Left renal cortex interstitium (tissue), 4 donors: ENCODE results near the gene SBF2. TPM values are rescaled to one million over a fixed set of nuclear protein-coding genes. Genes with fewer than 3 reads are reported as not detected.
A peak's percentile ranks its signal among the peaks of the same experiment; 100 is the strongest.
"Not testable (repeated sequence)": the region's sequence is repeated elsewhere in the genome, so short reads cannot be mapped to it uniquely, and the experiment has no call there.

Source experiments
- DNase-seq, 4 donors: peaks; one replicate each; pipeline ENCODE4 v3.0.0-alpha.2; 2013; ENCODE audit warnings: low read depth in 4 of 4, low spot score in 2 of 4, missing footprints in 1 of 4
- polyA plus RNA-seq, 4 donors: library from polyadenylated mRNA; unstranded; fragments of 120-200 nt; gene quantifications; one replicate each; pipeline ENCODE4 v1.2.1, GENCODE V29; 2013; ENCODE audit not compliant: insufficient read length in 4 of 4

SBF2 gene
- polyA plus RNA-seq, 4 donors: 41.7 to 58.7 (median 52.8) TPM

DNA sequence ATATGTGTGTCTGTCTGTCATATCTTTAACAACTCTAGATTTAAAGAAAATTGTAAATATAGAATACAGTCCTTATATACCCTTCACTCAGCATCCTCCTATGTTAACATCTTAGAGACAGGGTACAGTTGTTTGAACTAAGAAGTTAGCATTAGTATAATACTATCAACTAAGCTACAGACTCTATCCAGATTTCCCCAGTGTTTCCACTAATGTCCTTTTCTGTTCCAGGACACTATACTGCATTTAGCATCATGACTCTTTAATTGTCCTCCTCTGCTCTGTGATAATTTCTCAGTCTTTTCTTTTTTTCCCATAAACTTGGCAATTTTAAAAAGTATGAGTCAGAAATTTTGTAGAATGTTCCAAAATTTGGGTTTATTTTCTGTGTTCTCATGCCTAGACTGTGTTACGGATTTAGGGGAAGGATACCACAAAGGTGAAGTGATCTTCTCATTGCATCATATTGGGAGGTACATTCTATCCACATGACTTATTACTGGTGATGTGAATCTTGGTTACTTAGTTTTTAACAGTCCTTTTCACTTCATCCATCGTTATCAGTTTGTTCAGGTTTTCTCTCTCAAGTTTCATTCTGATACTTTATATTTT, 168.4 kb downstream of the SBF2 start:
- DNase-seq: no peak

DNA sequence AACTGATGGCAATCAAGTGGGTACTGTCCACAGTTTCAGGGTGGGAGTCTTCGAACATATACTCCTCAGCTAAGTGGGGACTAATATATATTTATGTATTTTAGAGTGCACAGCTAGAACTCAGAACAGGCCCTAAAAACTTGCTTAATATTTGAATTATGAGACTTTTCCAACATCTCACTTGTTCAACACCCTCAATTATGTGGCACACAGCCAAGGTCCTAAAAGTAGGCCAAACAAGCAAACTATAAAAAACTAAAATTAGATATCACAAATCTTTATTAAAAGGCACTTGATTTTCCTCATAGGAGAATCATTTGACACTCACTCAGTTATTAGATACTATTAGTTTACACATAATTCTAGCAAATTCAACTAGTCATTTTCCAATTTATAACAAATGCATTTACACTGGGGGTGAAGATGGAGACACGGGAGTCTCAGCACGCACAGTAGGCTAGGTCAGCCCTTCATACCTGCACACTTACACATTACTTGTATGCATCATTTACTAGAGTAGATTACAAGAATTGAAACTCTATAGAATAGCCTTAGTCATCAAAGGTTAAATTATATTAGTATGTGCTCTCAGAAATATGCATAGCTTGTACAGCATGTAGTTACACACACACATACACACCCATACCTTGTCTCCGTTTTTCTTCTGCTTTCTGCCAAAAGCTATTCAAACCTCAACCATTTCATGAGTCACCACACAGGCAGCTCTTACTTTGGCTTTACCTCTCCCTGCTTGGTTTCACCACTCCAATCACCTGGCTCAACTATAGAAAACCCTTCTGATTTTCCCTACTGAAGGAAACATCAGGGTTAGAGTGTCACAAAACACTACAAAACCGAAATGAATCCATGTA, 171.5 kb downstream of the SBF2 start:
- no peak for DNase-seq

DNA sequence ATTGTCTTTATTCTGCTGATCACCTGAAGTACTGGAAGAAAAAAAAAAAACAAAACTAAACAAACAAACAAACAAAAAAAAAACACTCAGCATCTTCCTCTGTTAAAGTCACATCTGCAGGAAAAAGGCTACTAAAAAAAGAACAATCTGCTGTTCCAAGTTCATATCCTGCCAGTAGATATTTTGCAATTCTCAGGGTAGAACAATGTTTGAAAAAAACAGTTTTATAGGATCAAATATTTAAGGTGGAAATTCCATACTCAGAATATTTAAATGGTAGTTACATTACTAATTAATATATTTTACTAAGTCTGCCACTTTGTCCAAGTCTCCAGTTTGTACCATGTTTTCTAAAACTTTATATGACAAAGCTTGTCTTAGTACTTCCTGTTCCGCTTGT, 175.2 kb downstream of the SBF2 start:
- no peak for DNase-seq

DNA sequence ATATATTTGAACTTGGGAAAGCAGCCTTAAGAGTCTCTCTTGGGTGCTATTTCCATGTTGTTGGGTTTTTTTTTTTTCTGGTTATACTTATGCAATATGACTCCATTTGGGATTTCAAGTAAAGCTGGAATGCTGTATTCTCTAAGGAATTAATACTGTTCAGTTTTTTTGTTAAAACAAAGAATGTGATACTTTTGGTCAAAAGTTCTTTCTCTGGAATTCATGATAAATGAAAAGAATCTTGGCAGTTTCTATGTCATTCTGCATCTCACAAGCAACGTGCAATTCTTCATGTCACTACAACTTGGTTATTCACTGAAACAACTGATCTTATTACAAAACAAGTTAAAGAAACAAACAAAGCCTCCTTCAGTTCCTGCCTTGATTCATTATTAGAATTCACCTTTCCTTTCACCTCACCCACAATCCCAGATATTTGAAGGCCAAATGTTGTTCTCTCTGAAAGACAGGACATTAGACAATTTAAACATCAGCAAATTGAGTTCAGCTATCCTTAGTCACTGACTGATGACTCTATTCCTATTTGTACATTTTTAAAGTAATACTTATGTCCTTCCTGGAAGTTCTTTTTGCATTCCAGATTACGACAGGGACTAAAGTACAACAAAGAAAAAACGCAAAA, 176.2 kb downstream of the SBF2 start:
- no peak for DNase-seq

DNA sequence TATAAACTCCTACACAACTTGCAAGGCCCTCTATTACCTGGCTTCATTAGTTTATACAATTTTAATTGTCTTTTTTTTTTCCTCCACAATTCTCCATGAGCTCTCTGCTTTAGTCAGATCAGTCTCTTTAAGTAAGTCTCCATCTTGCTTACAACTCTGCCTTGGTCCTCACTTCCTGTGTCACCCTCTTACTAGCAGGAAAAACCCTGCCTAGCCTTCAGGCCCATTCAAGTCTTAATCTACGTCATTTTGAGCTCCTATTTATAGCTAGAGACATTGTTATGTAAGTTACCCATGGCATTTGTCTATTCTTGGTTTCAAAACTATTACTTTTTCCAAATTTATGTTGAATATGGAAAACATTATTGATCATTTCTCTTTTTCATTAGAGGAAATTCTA, 177.4 kb downstream of the SBF2 start:
- DNase-seq: no peak

DNA sequence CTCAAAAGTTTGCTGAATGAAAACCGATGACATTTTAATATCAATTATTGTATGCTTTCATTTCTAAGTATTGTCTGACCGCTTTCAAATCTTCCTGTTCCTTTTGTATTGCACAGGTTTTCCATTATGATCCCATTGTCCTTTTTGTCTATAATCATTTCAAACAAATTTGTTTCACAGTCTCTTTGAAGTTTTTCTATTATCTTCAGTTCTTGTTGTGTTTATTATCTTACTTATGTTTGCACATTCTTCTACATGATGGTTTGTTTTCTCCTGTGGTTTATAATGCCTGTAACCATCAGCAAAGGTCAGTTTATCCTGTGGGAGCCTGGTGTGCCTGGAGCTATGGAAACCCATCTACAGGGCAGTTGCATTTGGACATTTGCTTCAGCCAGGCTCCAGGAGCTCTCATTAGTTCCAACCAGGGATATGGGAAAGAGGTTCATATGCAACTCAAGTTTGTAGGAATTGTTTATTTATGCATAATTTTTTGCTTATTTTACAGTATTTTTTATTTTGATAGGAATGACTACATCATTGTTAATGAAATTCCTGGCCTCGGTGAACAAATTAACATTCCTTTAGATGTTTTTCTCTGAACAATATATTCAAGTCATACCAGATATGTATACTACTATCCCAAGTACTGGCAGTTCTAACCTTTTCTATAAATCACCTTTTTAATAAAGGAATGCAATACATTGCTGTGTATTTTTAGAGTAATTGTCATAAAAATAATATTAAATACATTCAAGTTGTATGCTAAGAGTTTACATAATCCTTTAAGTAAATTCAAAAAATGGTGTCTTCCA, 179.2 kb downstream of the SBF2 start:
- DNase-seq: no peak

DNA sequence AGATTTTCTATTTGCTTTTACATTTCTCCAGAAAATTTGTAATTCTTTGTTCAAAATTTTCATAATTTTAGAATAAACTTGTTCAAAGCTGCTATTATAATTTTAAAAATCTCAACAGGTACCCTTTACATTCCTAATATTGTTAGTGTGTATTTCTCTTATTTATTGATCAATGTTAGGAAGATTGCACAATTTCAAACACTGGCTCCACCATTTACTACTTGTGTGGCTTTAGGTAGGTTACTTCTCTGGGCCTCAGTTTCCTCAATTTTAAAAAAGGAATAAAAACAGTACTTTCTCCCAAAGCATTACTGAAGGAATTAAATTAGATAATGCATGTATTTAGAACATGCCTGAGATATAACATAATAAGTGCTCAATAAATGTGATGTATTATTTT, 180.2 kb downstream of the SBF2 start:
- no peak for DNase-seq

DNA sequence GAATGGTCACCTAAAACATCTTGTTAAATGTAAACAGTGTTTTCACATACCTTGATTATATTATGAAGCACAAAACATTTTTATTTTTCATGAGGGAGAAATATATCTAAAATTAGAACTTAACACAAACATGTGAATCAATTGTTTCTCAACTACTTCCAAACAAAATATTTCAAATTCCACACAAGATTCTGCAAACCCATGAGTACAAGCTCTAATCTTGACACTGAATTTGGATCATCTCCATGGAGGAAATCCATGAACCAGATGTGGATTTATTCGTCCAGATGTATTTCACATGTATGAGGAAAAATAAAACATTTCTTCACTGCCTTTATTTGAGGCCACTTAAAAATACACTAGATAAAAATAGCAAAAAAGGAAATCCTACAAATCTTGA, 184.2 kb downstream of the SBF2 start:
- no peak for DNase-seq

DNA sequence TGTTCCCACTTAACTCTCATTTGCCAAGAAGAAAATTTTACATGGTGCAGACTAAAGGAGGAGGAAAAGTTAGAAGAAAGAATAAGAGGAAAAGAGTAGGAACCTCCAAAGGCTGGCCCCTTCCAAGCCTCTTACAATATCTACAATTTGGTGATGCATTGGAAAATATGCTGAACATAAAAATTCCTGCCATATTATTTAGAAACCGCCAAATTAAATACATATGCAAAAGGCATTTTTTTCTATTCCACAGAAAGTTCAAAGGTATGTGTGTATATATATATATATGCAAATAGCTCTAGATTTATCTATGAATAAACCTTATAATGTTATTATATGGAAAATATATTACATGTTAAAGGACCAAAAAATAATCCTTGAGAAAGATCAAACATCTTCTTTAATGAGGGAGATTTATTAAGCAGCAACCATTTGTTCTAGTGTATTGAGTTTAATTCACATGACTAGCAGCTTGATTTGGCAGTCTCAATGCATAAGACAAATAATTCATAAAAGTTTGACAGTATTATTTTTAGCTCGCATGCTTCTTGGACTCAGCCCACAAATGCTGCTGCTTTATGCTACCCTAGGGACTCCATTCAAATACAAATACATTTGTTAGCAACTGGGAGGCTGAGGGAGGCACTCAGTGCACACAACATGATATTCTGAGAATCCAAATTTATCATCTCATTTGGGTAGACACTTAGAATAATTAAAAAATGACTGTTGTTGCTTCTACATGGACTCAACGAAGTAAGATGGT, 184.9 kb downstream of the SBF2 start:
- peak in 3 of 4 donors; percentile 36 to 56 (median 46) for DNase-seq

DNA sequence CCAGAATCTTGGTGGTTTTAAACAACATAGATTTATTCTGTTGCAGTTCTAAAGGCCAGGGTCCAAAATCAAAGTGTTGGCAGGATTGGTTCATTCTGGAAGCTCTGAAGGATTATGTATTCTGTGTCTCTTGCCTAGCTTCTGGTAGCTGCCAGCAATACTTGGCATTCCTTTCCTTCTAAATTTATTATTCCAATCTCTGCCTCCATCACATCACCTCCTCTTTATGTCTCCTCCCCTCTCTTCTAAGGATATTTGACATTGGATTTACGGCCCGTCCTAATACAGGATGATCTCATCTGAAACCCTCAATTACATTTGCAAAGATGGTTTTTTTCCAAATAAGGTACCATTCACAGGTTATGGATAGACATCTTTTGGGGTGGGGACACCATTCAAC, 186.5 kb downstream of the SBF2 start:
- no peak for DNase-seq

DNA sequence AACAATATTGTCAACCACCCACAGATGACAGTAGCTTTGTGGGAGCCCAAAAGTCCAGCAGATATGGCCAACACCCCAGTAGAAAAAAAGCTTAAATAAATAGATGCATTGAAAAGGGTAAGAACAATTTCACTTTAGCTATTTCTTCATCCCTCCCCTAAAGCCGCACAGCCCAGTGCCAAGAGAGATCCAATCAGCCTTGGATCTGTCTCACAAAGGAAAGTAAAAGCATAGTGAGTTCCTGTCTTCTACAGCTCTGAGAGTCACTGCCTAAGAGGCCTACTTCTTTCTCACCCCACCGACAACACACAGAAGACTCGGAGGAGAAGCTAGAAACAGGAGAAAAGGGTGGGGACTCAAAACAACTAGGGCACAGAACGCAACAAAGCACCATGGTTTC, 196.4 kb downstream of the SBF2 start:
- no peak for DNase-seq

DNA sequence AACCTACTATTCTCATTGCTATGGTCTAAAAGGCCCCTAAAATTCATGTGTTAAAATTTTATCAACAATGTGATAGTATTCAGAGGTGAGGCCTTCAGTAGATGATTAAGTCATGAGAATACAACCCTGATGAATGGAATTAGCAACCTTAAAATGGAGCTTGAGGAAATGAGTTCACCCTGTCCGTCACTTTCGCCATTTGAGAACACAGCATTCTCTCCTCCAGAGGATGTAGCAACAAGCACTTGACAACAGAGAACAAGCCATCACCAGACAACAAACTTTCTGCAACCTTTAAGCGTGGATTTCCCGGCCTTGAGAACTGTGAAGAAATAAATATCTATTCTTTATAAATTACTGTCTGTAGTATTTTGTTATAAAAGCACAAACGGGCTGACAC, 197.0 kb downstream of the SBF2 start:
- no peak for DNase-seq

DNA sequence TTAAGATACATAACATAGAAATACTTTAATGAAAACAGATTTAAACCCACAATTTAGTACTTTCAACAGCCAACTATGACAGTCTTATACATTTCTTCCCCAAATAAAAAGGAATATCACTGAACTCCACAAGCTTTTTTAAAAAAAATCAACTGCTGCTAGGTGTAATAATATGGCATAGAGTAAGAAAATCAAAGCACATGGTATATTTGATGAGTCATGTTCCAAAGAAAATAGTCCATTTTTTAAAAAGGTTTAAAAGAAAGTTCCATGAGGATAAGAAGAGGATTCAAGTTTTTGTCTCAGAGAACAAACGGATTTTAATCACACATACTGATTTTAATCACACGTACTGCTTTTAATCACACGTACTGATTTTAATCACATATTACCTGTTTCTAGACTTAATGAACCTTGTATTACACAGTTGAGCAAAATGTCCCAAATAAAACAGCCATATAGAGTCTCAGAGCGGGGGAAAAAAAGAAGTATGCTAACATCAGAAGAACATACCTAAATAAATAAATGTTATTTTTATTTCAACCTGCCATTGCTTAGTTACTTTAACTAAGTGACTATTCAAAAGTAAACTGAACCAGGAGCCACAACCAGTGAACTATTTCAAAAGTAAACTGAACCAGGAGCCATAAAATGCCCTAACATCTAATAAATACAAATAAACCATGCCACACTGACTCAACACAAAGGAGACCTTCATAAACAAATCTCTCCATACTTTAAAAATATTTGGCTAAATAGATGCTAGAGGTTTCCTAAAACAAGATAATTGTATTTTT, 198.4 kb downstream of the SBF2 start:
- DNase-seq: no peak

DNA sequence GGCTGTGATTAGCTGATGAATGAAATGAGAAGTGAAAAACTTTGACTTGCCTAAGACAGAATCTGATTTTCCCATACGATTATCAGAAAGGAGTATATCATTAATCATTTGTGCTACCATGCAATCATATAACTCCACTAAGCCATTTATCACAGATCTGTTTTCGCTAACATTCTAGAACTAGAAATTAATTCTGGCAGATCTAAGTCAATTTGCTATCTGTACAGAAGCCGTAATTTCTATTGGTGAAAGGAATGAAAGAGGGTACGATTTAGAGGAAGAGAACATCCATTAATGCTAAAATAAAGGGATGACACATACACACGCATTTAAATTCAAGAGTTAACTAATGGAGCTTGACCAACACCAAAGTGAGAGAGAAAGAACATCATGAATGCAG, 201.6 kb downstream of the SBF2 start:
- DNase-seq: no peak

DNA sequence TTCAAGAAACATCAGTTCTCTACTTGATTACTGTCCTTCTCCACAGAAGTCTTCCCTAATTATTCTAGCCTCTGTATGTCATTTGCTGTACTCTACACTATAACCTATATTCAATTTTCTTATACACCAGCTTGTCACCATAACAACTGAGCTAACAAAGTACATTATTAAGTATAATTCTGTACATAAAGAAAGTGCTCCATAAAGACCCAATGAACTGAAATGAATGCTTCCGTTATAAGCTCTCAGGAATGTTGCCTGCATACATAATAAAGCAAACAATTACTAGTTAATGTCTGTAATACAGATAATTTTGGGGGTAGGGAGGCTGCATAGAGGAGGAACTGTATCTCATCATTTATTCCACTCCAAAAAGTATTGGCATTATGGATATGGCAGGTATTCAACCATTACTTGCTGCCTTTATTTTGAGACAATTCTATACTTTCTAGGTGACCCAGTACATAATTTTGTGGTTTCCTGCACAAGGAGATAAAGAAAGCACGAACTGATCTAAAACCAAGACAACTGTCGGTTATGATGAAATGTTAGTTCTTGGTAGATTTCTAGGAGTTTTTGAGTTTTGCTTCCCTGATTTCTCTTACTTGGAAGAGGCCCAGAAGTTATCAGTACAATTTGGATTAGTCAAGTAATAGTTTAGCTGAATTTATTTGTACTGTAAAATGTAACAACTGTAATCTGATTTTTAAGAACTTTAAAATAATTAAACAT, 202.5 kb downstream of the SBF2 start:
- no peak for DNase-seq

DNA sequence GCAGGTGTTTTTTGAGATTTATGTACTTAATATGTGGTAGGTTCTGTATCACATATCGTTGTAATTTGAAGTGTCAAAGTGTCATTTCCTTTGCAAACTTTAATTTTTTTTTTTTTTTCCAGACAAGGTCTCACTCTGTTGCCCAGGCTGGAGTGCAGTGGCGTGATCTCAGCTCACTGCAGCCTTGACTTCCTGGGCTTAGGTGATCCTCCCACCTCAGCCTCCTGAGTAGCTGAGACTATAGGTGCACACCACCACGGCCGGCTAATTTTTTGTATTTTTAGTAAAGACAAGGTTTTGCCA, 206.1 kb downstream of the SBF2 start:
- DNase-seq: not testable (repeated sequence)

DNA sequence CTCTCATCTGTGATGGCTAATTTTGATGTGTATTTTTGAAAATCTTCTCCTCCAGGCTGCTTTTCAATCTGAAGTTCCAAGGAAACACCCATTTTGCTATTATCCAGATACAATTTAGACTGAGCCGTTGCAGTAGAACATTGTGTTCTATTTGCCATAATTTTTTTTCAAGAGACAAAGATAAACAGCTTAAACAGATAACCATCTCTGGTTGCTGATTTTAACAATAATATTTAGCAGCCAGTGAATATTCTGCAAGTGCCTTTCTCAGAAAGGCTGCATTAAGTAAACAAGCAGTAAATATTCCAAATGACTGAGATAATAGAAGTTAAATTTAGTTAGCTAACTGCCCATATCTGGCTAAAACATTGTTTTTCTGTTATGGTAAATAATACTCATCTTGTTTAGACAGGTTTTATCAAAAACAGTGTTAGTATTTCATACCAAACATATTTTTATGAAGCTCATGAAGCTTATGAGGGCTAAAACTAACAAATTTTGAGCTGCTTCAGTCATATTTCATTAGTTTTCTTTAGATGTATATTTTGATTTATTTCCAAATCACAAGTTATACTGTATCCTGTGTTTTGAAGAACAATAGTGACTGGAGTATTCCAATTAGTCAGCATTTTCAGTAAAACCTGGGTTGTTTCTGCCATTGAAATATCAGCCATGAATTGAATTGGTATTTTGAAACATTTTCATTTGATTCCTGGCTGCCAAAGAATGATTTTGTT, 206.7 kb downstream of the SBF2 start:
- DNase-seq: no peak

DNA sequence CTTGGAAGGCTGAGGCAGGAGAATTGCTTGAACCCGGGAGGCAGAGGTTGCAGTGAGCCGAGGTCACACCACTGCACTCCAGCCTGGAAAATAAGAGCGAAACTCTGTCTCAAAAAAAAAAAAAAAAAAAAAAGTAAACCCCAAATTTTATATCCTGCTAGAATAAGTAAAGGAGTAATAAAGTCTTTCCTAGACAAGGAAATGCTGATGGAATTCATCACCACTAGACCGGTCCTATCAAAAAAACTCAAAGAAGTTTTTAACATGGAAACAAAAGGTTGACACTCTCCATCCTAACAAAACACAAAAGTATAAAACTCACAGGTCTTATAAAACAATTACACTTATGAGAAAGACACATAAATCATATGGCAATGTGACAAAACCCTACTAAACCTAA, 213.9 kb downstream of the SBF2 start:
- DNase-seq: no peak
